Calu3 (cell line): ENCODE measurements around the gene DCLK1. TPM values are rescaled to one million over a fixed set of nuclear protein-coding genes. Genes with fewer than 3 reads are reported as not detected.

Experiments
- BruUV-seq: library from RNA; stranded (reverse); fragments of 400-500 nt; replicated peaks from 2 replicates; lab custom pipeline; 2021; lab: Mats Ljungman, UMichigan
- CTCF ChIA-PET: fragments of 300-600 bp; sonication (Branson Sonifier 250); formaldehyde crosslinking; loops from one replicate; lab custom pipeline; 2022; ENCODE audit warnings: antibody characterized with exemption; lab: Charles Lee
- DNase-seq: peaks from one replicate; pipeline ENCODE4 v3.0.0; 2022
- H3K27ac Mint-ChIP-seq: one replicate; pipeline ENCODE4 v1.8.0; 2022; ENCODE audit warnings: mixed read lengths; ENCODE audit not compliant: unreplicated experiment
- H3K27me3 Mint-ChIP-seq: one replicate; pipeline ENCODE4 v1.8.0; 2022; ENCODE audit warnings: mixed read lengths; ENCODE audit not compliant: unreplicated experiment
- H3K36me3 Mint-ChIP-seq: one replicate; pipeline ENCODE4 v1.8.0; 2022; ENCODE audit warnings: mild to moderate bottlenecking, moderate library complexity, mixed read lengths; ENCODE audit not compliant: insufficient read depth, unreplicated experiment
- H3K4me1 Mint-ChIP-seq: one replicate; pipeline ENCODE4 v1.8.0; 2022; ENCODE audit warnings: mild to moderate bottlenecking, low read depth, mixed read lengths; ENCODE audit not compliant: unreplicated experiment
- H3K4me3 Mint-ChIP-seq: one replicate; pipeline ENCODE4 v1.8.0; 2022; ENCODE audit warnings: mild to moderate bottlenecking, low read depth, moderate library complexity, mixed read lengths; ENCODE audit not compliant: unreplicated experiment
- H3K9me3 Mint-ChIP-seq: one replicate; pipeline ENCODE4 v1.8.0; 2022; ENCODE audit warnings: low read depth, mixed read lengths; ENCODE audit not compliant: unreplicated experiment
- intact Hi-C: fragments of 100-400 bp; cut with micrococcal nuclease; formaldehyde crosslinking; loops from one replicate; pipeline ENCODE4 v1.10.0; 2022; ENCODE audit not compliant: unreplicated experiment
- total RNA-seq: library from RNA; stranded (reverse); gene quantifications from 2 replicates; pipeline ENCODE4 v1.2.3, GENCODE V29; 2022
- TF ChIP-seq, protein P1 (sequence below): fragments of 200-600 bp; IDR thresholded peaks from one replicate; pipeline ENCODE4 v1.8.0; 2022; ENCODE audit warnings: antibody characterized with exemption; ENCODE audit not compliant: unreplicated experiment

The DCLK1 gene
- total RNA-seq, 1 experiment from 2014 or later: not detected

DNA sequence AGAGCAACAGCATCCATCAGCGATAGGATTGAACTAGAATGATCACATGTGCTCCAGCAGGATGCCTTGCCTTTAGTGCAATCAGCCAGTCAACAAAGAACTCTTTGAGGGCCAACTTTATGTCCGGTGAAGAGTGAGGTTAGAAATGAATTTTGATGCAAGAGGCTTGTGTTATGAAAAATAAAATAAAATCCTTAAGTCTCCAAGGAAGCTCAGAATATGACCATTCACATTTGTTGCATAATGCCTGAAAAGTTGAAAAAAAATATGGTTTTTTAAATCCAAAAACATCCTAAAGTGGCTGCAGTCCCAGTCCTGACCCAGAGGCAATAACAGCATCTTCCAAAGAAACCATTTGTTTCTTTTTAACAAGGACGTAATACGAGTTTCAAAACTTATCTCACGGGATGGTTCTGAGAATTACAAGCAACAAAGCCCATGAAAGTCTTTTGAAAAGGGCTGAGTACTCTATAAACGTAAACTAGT is 61.3 kb downstream of the DCLK1 start:
- Mint-ChIP-seq H3K4me3 (no peak overlapping the region), H3K27me3 (peaks cover 22% of the 10 kb centered on the region), H3K4me1 (no peaks in the 10 kb centered on the region), H3K9me3 (no peaks in the 10 kb centered on the region), H3K27ac (no peak overlapping the region), H3K36me3 (no peaks in the 10 kb centered on the region)
- CTCF ChIA-PET: no interaction called here
- DNase-seq: no peak
- intact Hi-C loops: no loop called here
- BruUV-seq: no TSS peak
- TF ChIP-seq, protein P1, sequence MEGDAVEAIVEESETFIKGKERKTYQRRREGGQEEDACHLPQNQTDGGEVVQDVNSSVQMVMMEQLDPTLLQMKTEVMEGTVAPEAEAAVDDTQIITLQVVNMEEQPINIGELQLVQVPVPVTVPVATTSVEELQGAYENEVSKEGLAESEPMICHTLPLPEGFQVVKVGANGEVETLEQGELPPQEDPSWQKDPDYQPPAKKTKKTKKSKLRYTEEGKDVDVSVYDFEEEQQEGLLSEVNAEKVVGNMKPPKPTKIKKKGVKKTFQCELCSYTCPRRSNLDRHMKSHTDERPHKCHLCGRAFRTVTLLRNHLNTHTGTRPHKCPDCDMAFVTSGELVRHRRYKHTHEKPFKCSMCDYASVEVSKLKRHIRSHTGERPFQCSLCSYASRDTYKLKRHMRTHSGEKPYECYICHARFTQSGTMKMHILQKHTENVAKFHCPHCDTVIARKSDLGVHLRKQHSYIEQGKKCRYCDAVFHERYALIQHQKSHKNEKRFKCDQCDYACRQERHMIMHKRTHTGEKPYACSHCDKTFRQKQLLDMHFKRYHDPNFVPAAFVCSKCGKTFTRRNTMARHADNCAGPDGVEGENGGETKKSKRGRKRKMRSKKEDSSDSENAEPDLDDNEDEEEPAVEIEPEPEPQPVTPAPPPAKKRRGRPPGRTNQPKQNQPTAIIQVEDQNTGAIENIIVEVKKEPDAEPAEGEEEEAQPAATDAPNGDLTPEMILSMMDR: no peak

DNA sequence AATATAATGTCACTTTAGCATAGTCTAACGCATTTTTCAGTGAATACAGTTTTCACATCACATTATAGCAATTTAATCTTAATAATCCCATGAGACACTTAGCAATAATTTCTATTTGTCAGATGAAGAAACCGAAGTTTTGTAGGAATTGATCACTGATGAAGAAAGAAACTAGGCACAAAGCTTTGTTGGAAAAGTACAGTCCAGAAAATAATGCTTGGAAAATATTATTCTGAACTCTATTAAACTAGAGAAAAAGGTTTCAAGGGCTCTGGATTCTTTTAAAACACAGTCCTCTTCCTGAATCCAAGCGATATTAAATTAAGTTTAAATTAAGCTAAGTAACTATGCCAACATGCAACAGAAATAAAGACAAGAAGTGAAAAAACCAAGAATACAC is 62.2 kb downstream of the DCLK1 start:
- DNase-seq: no peak
- Mint-ChIP-seq H3K9me3 (no peaks in the 10 kb centered on the region), H3K27me3 (peaks cover 16% of the 10 kb centered on the region), H3K4me3 (no peak overlapping the region), H3K4me1 (no peaks in the 10 kb centered on the region), H3K27ac (no peak overlapping the region), H3K36me3 (no peaks in the 10 kb centered on the region)
- CTCF ChIA-PET: no interaction called here
- no TSS peak for BruUV-seq
- intact Hi-C loops: no loop called here
- TF ChIP-seq, protein P1: no peak

- Mint-ChIP-seq H3K9me3 (no peaks in the 10 kb centered on the region), H3K36me3 (no peaks in the 10 kb centered on the region), H3K4me3 (no peak overlapping the region), H3K4me1 (no peaks in the 10 kb centered on the region), H3K27me3 (peaks cover 16% of the 10 kb centered on the region), H3K27ac (no peak overlapping the region)
- no peak for DNase-seq
- BruUV-seq: no TSS peak
- TF ChIP-seq, protein P1: no peak
- intact Hi-C loops: no loop called here
- CTCF ChIA-PET: no interaction called here
Observed at GRCh38 chr13:36068566-36068965, 62.6 kb downstream of the DCLK1 start.

DNA sequence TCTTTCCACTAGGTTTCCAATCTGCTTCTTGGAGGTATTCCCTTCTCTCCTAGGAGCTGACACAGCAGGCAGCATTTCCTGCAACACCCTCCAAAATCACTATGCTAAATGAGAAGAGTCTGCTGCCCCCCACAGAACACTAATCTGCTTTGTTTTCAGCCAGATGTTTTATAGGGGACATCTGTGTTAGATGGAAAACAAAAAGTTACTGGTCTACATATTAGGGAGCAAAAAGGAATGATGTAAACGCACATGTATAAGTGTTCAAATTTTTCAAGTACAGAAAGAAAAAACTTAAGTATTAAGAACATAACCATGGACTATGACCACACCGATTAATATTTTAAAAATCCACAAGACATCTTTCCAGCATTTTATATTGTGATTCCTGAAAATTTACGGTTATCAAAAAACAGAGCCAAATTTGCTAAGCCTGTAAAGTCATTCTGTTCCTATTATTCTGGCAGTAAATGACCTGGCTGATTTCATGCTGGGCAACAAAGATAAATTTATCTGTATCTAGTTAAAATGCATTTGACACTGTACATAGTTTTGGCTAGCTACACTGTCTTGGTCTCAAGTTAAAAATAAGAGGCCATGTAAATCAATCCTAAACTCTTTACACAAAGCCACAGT is 63.3 kb downstream of the DCLK1 start:
- Mint-ChIP-seq H3K27ac (no peak overlapping the region), H3K27me3 (peaks cover 15% of the 10 kb centered on the region), H3K9me3 (no peaks in the 10 kb centered on the region), H3K4me3 (no peak overlapping the region), H3K4me1 (no peaks in the 10 kb centered on the region), H3K36me3 (no peaks in the 10 kb centered on the region)
- TF ChIP-seq, protein P1: no peak
- CTCF ChIA-PET: no interaction called here
- DNase-seq: no peak
- BruUV-seq: no TSS peak
- intact Hi-C loops: no loop called here
